ENCODE measurements around the gene ZNF205.

Gene ZNF205

GRCh38 chr16:3106205-3106928 is 6.0 kb upstream of the ZNF205 start:
- DNase-seq: peak; percentile 85

- no peak for DNase-seq
Measured at GRCh38 chr16:3112881-3113574, 642 bp downstream of the ZNF205 start.

DNA sequence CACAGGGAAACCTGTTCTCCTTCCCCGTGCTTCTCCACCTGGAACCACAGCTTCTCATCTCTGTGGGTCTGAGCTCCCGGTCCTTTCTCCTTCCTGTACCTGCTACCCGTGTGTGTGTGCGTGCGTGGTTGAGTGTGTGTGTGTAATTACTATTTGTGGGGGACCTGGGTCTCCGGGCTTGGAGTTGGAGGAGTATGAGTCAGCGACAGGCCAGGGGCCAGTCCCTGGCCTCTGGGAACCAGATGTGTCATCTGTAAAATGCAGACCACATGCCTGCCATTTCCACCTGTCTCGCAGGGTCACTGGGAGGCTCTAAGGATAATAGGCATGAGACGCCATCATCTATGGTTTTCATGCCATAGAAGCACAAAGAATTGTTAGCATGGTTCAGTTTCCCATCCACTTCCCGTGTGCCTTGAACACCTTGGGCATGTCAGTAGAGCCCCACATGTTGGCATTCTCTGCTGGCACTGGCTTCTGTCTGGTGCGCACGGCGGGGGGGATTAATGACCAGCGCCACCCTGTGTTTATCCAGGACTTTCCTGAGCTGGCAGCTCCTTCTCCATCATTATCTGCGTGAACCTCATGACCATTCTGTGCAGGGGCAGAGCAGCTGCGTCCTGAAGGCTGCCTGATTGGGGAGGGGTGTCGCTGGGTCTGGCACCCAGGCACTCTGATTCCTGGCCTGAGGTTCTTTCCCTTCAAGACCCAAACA is 1.5 kb downstream of the ZNF205 start:
- no peak for DNase-seq

DNA sequence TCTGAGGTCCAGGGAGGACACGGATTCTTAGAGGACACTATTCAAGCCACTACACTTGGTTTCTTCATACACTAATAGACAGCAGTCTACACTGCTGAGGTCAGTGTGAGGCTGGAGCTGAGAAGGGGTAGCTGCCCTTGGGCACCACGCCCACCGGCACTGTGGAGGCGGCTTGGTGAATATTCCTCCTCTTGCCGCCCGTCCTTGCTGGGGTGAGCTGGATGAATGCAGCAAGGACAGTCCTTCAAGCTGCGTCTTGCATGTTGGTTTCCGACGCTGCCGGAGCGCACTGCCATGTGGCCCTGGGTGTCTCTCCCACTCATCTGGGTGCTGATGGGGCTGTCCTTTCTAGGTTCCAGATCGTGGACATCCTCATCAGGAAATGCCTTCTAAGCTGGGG is 2.6 kb downstream of the ZNF205 start:
- no peak for DNase-seq

GRCh38 chr16:3115561-3115960 is 3.2 kb downstream of the ZNF205 start:
- DNase-seq: no peak

DNA sequence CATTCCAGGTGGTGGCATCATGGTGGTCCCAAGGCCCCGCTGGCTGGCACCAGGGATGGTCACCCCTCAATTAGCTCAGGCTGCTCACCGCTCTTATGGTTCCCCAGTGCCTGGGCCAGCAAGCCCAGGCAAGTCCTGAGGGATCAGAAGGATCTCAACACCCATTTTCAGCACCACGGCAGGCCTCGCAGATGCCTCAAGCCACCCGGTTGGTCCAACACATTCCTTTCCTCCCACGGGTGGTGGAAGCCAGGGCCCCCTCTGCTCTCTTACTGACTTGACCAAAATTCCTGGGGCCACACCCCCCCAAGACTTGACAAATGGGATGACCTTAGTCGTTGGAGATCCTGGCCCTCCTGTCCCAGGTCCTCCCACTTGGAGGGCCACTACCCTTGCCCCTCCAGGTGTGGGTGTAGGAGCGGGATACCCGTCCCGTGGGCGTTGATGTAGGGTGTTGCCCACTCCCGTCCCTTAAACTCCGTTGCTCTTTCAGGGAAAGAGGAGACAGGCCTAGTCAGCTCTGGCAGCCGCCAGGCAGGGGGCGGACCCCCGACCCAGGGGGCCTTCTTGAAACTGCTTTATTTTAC is 5.9 kb downstream of the ZNF205 start:
- no peak for DNase-seq

DNA sequence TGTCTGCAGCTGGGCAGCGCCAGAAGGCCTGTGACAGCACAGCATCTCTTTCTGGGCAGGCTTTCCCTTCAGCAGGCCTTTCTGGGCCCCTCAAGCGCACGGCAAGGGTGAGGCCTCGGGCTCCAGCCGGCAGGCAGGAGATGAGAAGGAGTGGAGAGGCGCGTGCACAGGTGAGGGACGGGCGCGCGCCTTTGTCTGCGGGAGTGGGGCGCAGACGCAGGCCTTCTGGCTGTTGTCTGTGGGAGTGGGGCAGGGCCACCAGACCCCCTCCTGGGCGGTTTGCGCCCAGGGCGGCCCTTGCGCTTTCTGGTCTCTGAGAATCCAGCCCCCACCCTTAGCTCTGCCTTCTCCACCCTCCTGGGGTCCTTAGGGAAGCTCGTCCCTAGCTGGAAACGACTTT is 6.5 kb downstream of the ZNF205 start:
- no peak for DNase-seq

GRCh38 chr16:3119286-3119685 is 6.9 kb downstream of the ZNF205 start:
- DNase-seq: no peak

DNA sequence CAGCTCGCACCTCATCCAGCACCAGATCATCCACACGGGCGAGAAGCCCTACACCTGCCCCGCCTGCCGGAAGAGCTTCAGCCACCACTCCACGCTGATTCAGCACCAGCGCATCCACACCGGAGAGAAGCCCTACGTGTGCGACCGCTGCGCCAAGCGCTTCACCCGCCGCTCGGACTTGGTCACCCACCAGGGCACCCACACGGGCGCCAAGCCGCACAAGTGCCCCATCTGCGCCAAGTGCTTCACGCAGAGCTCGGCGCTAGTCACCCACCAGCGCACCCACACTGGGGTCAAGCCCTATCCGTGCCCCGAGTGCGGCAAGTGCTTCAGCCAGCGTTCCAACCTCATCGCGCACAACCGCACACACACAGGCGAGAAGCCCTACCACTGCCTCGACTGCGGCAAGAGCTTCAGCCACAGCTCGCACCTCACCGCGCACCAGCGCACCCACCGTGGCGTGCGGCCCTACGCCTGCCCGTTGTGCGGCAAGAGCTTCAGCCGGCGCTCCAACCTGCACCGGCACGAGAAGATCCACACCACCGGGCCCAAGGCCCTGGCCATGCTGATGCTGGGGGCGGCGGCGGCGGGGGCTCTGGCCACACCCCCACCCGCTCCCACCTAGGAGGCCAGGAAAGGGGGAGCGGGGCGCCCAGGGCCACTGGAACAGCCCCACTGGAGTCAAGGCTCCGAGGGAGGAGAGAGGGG is 7.5 kb downstream of the ZNF205 start:
- no peak for DNase-seq

DNA sequence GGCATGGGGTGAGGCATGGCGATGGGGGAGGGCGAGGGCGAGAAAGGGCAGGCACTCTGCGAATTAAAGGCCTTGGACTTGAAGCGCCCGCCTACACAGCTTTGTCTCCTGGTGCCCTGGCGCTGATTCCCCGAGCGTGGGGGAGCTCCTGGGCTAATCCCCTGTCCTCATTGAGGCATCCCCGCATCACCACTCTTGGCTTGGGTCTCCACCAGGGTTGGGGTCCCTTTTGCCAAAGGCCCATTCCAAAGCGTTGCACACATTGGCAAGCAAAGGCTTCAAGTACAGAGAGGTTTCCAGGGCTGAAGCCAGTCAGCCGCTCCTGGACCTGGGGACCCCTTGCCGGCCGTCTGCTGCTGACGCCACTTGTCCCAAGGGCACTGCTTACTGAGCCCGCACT is 8.0 kb downstream of the ZNF205 start:
- no peak for DNase-seq

DNA sequence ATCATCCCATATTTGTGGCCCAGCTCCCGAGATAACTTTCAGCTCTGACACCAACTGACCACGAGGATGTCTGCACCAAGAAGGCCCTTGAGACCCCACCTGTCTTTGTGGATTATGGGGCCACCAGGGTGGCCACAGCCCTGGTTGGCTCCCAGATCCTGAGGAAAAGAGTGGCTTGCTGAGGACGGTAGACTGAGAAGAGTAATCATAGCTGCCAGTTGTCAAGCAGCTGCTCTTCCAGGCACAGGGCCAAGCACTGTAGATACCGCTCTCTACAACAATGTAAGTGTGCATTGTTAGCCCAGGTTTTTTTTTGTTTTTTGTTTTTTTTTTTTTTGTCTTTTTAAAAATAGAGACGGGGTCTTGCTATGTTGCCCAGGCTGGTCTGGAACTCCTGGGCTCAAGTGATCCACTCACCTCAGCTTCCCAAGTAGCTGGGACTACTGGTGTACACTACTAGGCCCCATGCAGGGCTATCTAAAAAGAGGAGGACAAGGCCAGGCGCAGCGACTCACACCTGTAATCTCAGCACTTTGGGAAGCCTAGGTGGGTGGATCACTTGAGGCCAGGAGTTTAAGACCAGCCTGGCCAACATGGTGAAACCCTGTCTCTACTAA is 9.6 kb downstream of the ZNF205 start:
- no peak for DNase-seq

DNA sequence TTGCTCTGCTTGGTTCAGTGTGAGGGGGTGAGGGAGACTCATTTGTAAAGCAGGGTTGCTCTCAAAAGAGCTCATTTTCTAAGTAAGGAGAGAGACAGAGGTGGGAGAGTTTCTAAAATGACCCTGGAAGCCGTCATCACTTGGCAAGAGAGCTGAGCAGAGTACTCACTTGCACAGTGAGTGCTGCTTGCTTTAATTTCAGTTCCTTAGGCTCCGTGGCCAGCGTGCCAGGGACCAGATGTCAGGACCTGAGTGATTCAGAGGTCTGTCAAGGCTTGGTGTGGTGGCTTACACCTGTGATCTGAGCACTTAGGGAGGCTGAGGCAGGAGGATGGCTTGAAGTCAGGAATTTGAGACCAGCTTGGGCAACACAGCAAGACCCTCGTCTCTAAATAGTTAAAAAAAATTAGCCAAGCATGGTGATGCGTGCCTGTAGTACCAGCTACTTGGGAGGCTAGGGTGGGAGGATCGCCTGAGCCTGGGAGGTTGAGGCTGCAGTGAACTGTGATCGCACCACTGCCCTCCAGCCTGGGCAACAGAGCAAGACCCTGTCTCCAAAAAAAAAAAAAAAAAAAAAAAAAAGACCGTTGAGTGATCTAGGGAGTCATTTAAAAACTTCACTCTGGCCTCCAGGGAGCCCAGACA is 10.7 kb downstream of the ZNF205 start:
- no peak for DNase-seq

DNA sequence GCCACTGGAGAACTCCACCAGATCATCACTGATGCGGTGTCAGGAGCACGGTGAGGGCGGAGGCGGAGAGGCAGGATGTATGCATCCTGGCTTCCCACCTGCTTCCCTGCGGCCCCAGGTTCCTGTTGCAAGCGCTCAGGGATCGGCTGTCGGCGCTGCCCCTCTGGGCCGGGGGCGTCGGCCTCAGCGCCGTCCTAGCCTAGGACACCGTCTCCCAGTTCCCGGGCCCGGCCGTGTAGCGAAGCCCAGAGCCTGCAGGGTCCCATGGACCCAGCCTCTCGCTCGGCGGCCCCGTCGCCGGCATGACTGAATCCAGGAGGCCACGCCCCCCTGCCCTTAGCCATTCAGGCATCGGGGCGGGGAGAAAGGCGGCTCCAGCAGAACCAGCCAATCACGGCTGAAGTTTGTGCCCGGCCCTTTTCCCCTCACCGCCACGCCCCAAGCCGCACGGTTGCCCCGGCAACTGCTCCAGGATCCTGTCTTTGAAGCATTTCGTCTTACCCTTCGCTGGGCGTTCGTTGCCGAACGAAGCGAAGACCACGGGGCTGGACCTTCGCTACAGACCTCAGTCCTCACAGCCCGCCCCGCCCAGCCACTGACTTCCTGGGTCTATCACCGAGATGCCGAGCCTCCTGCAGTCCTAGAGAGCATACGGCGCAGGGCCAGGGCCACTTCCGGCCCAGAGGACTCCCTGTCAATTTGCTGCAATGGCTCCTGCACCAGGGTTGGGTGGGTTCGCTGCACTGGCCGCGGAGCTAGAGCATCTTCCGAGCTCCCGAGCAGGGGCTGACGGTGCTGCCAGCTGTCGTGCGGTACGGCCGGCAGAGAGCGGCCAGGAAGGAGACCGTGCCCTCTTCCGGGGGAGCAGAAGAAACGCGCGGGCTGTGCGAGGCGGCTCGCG is 11.8 kb downstream of the ZNF205 start:
- peak; percentile 85 for DNase-seq

DNA sequence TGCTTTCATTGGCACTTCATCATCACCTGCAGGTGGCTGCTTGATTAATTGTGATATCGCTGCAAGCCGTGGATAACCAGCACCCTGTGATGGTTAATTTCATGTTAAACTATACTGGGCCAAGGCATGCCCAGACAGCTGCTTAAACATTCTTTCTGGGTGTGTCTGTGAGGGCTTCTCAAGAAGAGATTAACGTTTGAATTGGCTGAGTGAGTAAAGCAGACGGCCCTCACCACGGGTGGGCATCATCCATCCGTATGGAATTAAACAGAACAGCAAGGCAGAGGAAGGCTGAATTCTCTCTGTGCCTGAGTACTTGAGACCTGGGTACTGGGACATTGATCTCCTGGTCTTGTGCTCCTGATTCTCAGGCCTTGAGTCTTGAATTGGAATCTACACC is 15.4 kb downstream of the ZNF205 start:
- no peak for DNase-seq

GRCh38 chr16:3129137-3130131 is 17.0 kb downstream of the ZNF205 start:
- DNase-seq: peak; percentile 82

GRCh38 chr16:3131755-3132377 is 19.5 kb downstream of the ZNF205 start:
- no peak for DNase-seq

DNA sequence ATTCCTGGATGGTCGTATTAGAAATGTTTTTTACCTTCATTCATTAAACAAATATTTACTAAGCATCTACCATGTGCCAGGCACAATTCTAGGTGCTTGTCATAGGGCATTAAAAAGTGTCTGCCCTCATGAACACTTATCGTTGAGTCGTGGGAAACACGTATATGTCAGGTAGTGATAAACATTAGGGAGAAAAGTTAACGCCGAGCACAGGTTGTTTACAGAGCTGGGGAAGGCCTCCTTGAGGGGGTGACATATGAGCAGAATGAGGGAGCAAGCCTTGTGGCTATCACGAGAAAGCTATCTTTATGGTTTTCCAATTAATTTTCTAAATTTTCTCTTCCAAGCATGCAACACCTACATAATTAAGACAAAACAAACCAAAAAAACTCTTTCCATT is 21.5 kb downstream of the ZNF205 start:
- no peak for DNase-seq

GRCh38 chr16:3134338-3135125 is 22.1 kb downstream of the ZNF205 start, which contains the start of gene ZNF213:
TSS of gene ZNF213 (plus strand) at chr16:3135029. CDS start at chr16:3137281, 2,252 bp downstream.
- peak; percentile 87 for DNase-seq

All from NCI-H1105 (cell line).